COLO829 (cell line): Measurements from ENCODE around the gene SRSF10.
"Not testable (repeated sequence)": the region's sequence is repeated elsewhere in the genome, so short reads cannot be mapped to it uniquely, and the experiment has no call there.

Experiments
- DNase-seq: peaks from one replicate; pipeline ENCODE4 v3.0.0; 2012; ENCODE audit warnings: low spot score

The SRSF10 gene

GRCh38 chr1:23958810-23959460 lies 21.2 kb downstream of the SRSF10 start:
- DNase-seq: peak; percentile 91

- DNase-seq: not testable (repeated sequence)
Observed at GRCh38 chr1:23958040-23958809, 21.9 kb downstream of the SRSF10 start.

GRCh38 chr1:23957096-23957495 lies 23.0 kb downstream of the SRSF10 start:
- no peak for DNase-seq

- no peak for DNase-seq
Observed at GRCh38 chr1:23953020-23953419, 27.1 kb downstream of the SRSF10 start.

GRCh38 chr1:23947366-23947765 lies 32.8 kb downstream of the SRSF10 start:
- DNase-seq: no peak

- no peak for DNase-seq
Observed at GRCh38 chr1:23936481-23937176, 43.5 kb downstream of the SRSF10 start.

GRCh38 chr1:23931491-23931880 lies 48.6 kb downstream of the SRSF10 start:
- DNase-seq: no peak

GRCh38 chr1:23930861-23931490 lies 49.2 kb downstream of the SRSF10 start:
- DNase-seq: no peak

- DNase-seq: no peak
Observed at GRCh38 chr1:23930270-23930669, 49.9 kb downstream of the SRSF10 start.

- no peak for DNase-seq
Observed at GRCh38 chr1:23928789-23929188, 51.3 kb downstream of the SRSF10 start.

- DNase-seq: no peak
Observed at GRCh38 chr1:23927097-23927496, 53.0 kb downstream of the SRSF10 start.

GRCh38 chr1:23925279-23925678 lies 54.8 kb downstream of the SRSF10 start:
- DNase-seq: no peak

GRCh38 chr1:23924601-23925000 lies 55.5 kb downstream of the SRSF10 start:
- DNase-seq: no peak

GRCh38 chr1:23923592-23924499 lies 56.3 kb downstream of the SRSF10 start:
- no peak for DNase-seq

- no peak for DNase-seq
Observed at GRCh38 chr1:23922321-23922943, 57.7 kb downstream of the SRSF10 start.

- peak; percentile 54 for DNase-seq
Observed at GRCh38 chr1:23916209-23917131, 63.7 kb downstream of the SRSF10 start.

- DNase-seq: no peak
Observed at GRCh38 chr1:23915466-23915865, 64.7 kb downstream of the SRSF10 start.

GRCh38 chr1:23914921-23915320 lies 65.2 kb downstream of the SRSF10 start:
- DNase-seq: no peak
